ENCODE data around the gene SCN5A. TPM values are rescaled to one million over a fixed set of nuclear protein-coding genes. Genes with fewer than 3 reads are reported as not detected.

The SCN5A gene
- total RNA-seq, 1 experiment from 2014 or later, result 0.69 TPM

DNA sequence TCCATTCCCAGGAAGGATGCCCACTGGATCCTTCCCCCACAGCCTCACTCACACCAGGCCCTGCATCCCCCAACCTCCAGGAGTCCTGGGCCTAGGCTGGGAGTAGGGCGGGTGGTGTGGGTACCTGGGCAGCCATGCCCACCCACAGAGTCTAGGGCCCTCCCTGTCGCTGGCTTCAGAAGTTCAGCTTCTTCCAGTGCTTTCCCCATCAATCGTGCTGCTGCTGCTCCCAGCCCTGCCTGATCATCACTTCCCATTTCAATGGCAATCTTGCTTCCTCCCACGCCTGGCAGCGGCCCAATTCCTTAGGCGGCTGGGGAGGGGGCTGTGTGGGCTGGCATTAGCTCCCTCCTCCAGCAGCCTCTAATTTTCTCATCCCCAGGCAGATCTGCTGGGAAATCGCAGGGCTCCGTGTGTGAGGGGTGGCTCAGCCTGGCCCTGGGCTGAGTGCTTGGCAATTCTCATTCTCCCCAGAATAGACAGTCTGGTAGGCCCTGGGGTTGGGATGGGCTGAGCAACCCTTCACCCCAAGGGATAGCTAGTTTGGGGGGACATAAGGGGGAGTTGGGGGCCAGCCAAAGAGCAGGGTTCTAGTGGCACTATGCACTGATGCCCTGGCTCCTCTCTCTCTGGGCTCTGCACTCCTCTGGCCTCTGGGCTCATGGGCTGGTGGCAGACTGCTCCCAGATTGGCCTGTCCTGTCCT, 66.4 kb downstream of the SCN5A start:
- Histone ChIP-seq H3K9me3 (ENCODE audit: control insufficient read depth, insufficient read depth, low read depth, low read length) (no peaks in the 10 kb centered on the region), H3K27ac (ENCODE audit: low read length) (no peak overlapping the region), H3K4me3 (ENCODE audit: low read depth in 2 of 2, low read length in 2 of 2) (no peak overlapping the region), H3K27me3 (ENCODE audit: control insufficient read depth, insufficient read depth, low read length) (no peaks in the 10 kb centered on the region), H3K36me3 (ENCODE audit: control insufficient read depth, insufficient read depth, low read length) (no peaks in the 10 kb centered on the region), H3K4me1 (ENCODE audit: control insufficient read depth, insufficient read depth, low read length) (no peaks in the 10 kb centered on the region)
- BruUV-seq (replicated peaks), result no TSS peak
- in situ Hi-C loops (cut with HindIII; ENCODE audit: low pct_unique_long_range_greater_than_20kb, low sequenced_read_pairs) (no loop called here), intact Hi-C loops (cut with micrococcal nuclease; ENCODE audit: unreplicated experiment) (no loop called here)
- ATAC-seq (no peak), DNase-seq (ENCODE audit: low read depth, low spot score) (no peak)
- TF ChIP-seq TCF7L2 (IDR thresholded peaks at IDR 0.05; ENCODE audit: low read depth, low read length) (no peak), SIN3A (IDR thresholded peaks at IDR 0.05; ENCODE audit: borderline replicate concordance, insufficient read depth, low read depth, low read length) (no peak), POLR2AphosphoS5 (IDR thresholded peaks at IDR 0.05; ENCODE audit: low read depth, low read length) (no peak)
- TF ChIP-seq, protein P1, sequence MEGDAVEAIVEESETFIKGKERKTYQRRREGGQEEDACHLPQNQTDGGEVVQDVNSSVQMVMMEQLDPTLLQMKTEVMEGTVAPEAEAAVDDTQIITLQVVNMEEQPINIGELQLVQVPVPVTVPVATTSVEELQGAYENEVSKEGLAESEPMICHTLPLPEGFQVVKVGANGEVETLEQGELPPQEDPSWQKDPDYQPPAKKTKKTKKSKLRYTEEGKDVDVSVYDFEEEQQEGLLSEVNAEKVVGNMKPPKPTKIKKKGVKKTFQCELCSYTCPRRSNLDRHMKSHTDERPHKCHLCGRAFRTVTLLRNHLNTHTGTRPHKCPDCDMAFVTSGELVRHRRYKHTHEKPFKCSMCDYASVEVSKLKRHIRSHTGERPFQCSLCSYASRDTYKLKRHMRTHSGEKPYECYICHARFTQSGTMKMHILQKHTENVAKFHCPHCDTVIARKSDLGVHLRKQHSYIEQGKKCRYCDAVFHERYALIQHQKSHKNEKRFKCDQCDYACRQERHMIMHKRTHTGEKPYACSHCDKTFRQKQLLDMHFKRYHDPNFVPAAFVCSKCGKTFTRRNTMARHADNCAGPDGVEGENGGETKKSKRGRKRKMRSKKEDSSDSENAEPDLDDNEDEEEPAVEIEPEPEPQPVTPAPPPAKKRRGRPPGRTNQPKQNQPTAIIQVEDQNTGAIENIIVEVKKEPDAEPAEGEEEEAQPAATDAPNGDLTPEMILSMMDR (IDR thresholded peaks at IDR 0.05), result no peak
- TF ChIP-seq, protein P2, sequence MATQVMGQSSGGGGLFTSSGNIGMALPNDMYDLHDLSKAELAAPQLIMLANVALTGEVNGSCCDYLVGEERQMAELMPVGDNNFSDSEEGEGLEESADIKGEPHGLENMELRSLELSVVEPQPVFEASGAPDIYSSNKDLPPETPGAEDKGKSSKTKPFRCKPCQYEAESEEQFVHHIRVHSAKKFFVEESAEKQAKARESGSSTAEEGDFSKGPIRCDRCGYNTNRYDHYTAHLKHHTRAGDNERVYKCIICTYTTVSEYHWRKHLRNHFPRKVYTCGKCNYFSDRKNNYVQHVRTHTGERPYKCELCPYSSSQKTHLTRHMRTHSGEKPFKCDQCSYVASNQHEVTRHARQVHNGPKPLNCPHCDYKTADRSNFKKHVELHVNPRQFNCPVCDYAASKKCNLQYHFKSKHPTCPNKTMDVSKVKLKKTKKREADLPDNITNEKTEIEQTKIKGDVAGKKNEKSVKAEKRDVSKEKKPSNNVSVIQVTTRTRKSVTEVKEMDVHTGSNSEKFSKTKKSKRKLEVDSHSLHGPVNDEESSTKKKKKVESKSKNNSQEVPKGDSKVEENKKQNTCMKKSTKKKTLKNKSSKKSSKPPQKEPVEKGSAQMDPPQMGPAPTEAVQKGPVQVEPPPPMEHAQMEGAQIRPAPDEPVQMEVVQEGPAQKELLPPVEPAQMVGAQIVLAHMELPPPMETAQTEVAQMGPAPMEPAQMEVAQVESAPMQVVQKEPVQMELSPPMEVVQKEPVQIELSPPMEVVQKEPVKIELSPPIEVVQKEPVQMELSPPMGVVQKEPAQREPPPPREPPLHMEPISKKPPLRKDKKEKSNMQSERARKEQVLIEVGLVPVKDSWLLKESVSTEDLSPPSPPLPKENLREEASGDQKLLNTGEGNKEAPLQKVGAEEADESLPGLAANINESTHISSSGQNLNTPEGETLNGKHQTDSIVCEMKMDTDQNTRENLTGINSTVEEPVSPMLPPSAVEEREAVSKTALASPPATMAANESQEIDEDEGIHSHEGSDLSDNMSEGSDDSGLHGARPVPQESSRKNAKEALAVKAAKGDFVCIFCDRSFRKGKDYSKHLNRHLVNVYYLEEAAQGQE (IDR thresholded peaks at IDR 0.05; ENCODE audit: insufficient read depth in 1 of 2, low read depth in 2 of 2, low read length in 1 of 2), result no peak
- ChIA-PET CTCF (no interaction called here), POLR2A (no interaction called here)

DNA sequence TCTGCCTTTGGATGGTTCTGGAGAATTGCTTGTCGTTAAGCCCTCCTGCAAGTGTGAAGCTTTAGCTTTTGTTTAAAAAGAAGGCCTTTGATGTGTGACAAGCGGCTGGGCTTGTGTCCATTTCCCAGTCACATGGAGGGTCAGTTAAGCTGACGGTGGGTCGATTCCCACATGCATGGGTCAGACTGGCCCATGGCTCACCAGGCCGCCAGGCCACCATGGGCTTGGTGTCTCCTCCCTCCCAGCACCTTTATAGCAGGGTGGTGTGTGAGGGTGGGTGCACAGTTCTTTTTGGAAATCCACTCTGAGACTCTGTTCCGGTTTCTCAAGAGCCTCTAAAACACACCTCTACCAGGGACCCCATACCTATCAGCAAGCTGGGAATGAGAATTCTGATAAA, 67.2 kb downstream of the SCN5A start:
- BruUV-seq (replicated peaks), result no TSS peak
- Histone ChIP-seq H3K9me3 (ENCODE audit: control insufficient read depth, insufficient read depth, low read depth, low read length) (no peaks in the 10 kb centered on the region), H3K4me1 (ENCODE audit: control insufficient read depth, insufficient read depth, low read length) (no peaks in the 10 kb centered on the region), H3K36me3 (ENCODE audit: control insufficient read depth, insufficient read depth, low read length) (no peaks in the 10 kb centered on the region), H3K27me3 (ENCODE audit: control insufficient read depth, insufficient read depth, low read length) (no peaks in the 10 kb centered on the region), H3K4me3 (ENCODE audit: low read depth in 2 of 2, low read length in 2 of 2) (no peak overlapping the region), H3K27ac (ENCODE audit: low read length) (no peak overlapping the region)
- intact Hi-C loops (cut with micrococcal nuclease; ENCODE audit: unreplicated experiment) (no loop called here), in situ Hi-C loops (cut with HindIII; ENCODE audit: low pct_unique_long_range_greater_than_20kb, low sequenced_read_pairs) (no loop called here)
- TF ChIP-seq SIN3A (IDR thresholded peaks at IDR 0.05; ENCODE audit: borderline replicate concordance, insufficient read depth, low read depth, low read length), result no peak
- no peak for TF ChIP-seq TCF7L2 (IDR thresholded peaks at IDR 0.05; ENCODE audit: low read depth, low read length)
- TF ChIP-seq, protein P2 (IDR thresholded peaks at IDR 0.05; ENCODE audit: insufficient read depth in 1 of 2, low read depth in 2 of 2, low read length in 1 of 2), result no peak
- TF ChIP-seq, protein P1 (IDR thresholded peaks at IDR 0.05), result no peak
- no peak for TF ChIP-seq POLR2AphosphoS5 (IDR thresholded peaks at IDR 0.05; ENCODE audit: low read depth, low read length)
- no peak for ATAC-seq
- DNase-seq (ENCODE audit: low read depth, low spot score), result no peak
- CTCF ChIA-PET, result no interaction called here
- POLR2A ChIA-PET, result no interaction called here

Data from Panc1 (cell line).